UCSD-AML1 (cell line): ENCODE data around the gene ZNF593.
A peak's percentile ranks its signal among the peaks of the same experiment; 100 is the strongest.

ENCODE experiments used
- DNase-seq: peaks from one replicate; lab custom pipeline; 2025; ENCODE audit not compliant: unreplicated experiment; lab: John Stamatoyannopoulos, UW

The ZNF593 gene

DNA sequence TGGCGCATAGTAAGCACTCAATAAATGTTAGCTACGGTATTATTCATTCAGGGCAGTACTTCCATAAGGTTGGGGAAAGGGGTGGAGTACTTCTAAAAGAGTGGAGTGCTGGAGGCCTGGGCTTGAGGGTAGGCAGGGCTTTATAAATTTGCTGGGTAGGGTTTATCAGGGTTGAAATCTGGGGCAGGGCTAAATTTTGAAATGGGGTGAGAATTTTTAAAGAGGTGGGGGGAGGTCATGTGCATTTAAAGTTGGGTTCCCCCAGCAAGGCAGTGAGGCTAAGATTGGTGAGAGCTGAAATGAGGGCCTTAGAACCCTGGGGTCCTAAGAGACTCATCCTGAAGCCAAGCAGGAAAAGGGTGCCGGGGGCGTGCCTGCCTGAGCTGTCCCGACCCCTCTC, 30.7 kb downstream of the ZNF593 start:
- DNase-seq = no peak

DNA sequence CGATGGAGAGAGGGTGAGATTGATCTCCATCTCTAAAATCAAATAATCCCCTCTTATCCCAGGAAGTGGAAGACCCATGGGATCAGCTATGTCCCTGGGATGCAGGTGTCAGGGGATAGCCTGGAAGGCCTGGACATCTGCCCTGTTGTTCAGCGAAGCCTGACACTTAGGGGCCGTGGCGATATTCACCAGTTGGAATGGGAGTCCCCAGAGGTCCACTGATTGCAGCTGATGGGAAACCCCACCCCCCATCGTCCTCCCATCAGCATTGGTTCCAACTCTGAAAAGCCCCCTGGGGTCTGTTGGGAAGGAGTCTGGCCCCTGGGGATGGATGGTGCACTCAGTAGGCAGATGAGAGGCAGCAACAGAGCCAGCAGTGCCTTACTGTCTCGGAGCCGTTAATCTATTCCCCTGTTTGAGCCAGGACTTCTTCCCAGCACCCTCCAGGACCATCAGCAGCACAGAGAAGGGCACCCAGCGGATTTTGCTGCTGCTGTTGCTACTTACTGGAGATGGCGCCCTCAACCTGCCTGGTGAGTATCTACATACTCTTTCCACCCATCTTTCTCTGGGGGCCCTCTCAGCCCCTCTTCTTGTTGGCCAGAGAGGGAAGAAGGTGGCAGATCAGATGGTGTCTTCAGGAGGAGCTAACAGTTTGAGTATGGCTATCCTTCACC, 34.1 kb downstream of the ZNF593 start:
- DNase-seq = peak; percentile 21

DNA sequence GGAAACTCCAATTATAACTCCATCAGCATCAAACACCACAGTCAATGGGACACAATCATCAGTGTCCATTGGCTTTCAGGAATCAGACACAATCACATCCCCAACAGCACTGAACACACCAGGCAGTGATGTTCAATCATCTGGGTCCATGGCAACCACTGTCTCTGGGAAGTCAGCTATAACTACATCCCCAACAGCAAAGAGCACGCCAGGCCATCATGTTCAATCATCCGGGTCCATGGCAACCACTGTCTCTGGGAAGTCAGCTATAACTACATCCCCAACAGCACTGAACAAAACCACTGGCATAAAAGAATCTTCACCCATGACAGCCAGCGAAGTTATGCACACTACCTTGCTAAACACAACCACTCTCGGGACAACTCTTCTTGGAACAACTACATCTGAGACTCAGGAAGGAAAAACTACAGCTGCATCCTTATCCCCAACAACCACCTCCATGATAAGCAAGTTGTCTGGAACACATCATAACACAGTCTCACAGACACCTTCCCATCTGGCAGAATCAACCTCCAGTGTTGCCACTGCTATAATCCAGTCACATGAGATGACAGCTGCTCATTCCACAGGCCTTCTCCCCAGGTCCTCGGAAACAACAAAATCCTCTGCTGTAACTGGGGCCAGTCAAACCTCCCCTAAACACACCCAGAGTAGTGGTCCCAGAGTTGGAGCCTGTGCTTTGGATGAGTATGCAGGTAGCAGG, 40.6 kb downstream of the ZNF593 start:
- DNase-seq = no peak

DNA sequence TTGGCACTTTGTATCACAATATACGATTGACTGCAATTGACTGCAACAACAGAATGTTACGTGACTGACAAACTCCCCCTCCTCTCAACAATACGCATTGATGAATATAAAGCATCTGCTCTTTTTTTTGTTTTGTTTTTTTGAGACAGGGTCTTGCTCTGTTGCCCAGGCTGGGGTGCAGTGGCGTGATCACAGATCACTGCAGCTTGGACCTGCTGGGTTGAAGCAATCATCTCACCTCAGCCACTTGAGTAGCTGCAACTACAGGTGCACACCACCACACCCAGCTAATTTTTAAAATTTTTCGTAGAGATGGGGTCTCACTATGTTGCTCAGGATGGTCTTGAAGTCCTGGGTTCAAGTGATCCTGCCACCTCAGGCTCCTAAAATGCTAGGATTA, 43.0 kb downstream of the ZNF593 start:
- no peak for DNase-seq

DNA sequence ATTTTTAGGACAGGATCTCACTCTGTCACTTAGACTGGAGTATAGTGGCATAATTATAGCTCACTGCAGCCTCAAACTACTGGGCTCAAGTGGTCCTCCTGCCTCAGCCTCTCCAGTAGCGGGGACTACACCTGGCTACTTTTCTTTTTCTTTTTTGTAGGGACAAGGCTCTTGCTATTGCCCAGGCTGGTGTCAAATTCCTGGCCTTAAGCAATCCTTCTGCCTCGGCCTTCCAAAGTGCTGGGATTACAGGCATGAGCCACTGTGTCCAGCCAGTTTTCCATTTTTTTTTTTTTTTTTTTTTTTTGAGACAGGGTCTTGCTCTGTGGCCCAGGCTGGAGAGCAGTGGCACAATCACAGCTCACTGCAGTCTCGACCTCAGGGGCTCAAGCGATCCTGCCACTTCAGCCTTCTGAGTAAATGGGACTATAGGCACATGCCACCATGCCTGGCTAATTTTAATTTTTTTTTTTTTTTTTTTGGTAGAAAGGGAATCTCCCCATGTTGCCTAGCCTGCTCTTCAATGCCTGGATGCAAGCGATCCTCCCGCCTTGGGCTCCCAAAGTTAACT, 43.7 kb downstream of the ZNF593 start:
- no peak for DNase-seq

DNA sequence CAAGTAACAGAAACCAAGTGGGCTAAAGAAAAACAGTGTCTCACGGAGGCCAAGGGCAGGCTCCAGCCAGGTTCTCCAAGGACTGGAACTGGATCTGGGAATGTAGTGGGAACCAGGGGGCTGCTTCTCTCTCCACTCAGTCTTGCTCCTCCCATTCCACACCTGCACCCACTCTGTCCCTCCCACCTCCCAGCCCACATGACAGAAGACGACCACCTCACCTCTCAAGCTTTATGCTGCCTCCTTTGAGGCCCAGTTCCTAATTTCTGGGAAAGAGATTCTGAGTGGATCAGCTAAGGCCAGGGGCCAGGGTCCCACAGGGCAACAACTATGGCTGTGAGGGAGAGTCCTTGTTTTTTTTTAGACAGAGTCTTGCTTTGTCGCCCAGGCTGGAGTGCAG, 45.5 kb downstream of the ZNF593 start:
- no peak for DNase-seq

DNA sequence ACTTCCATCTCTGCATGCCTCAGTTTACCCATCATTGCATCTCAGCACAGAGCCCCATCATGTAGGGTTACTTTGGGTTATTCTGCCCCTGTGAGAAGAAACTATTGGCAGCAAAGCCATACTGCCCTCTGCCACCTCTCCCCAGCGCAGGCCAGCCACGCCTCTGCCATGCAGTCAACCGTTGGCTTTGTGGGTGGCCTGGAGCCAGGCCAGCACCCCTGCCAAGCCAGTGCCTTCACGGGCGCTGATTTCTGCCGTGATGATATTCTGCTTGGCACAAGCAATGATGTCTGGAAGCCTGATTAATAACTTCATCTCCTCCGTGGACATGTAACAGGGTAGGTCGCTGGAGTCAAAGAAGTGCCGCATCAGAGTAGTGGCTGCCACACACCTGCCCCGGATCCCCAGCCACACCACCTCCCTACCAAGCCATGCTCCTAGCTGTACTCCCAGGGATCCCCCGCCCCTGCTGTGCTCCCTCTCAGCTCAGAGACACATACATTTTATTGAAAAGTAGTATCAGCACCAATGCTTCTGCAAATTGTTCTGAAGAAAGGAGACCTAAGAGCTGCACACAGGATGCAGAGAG, 49.3 kb downstream of the ZNF593 start:
- DNase-seq = no peak
